ENCODE measurements around the gene PROSER3. TPM values are rescaled to one million over a fixed set of nuclear protein-coding genes. Genes with fewer than 3 reads are reported as not detected.

Gene PROSER3
- total and polyA plus RNA-seq, 2 of the 13 experiments (the other 11 are each of a cell fraction or from before 2014, with no cell fraction given), result 5.1 to 5.7 TPM

DNA sequence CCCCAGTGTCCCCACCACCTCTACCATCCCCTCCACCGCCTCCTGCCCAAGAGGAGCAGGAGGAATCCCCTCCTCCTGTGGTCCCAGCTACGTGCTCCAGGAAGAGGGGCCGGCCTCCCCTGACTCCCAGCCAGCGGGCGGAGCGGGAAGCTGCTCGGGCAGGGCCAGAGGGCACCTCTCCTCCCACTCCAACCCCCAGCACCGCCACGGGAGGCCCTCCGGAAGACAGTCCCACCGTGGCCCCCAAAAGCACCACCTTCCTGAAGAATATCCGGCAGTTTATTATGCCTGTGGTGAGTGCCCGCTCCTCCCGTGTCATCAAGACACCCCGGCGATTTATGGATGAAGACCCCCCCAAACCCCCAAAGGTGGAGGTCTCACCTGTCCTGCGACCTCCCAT, 37.3 kb upstream of the PROSER3 start:
- DNase-seq (ENCODE audit: low spot score) (no peak), ATAC-seq (no peak), FAIRE-seq (no peak)
- no peak for TF ChIP-seq HIVEP1 (CRISPR knock-in tag; IDR thresholded peaks at IDR 0.05)
- TF ChIP-seq ZNF430 (CRISPR knock-in tag; IDR thresholded peaks at IDR 0.05), result no peak
- peak; percentile 3 for TF ChIP-seq HNRNPLL (IDR thresholded peaks at IDR 0.05; ENCODE audit: low read depth, low read length, poor library complexity, severe bottlenecking)
- no peak for TF ChIP-seq GTF3A (CRISPR knock-in tag; conservative IDR thresholded peaks at IDR 0.05)
- Histone ChIP-seq H3K4me2 (ENCODE audit: low read depth, low read length) (no peak overlapping the region), H4K20me1 (ENCODE audit: insufficient read depth, low read length) (peaks cover 8% of the 10 kb centered on the region), H3K27me3 (ENCODE audit: control insufficient read depth in 1 of 2, insufficient read depth in 2 of 2, low read length in 2 of 2) (no peaks in the 10 kb centered on the region), H3K27ac (ENCODE audit: extremely low read length, insufficient read depth, low read length) (no peak overlapping the region), H3K9me3 (ENCODE audit: low read length) (no peaks in the 10 kb centered on the region), H3K79me2 (ENCODE audit: insufficient read depth, low read length) (peaks cover 21% of the 10 kb centered on the region), H3K4me1 (ENCODE audit: insufficient read depth, low read length) (peaks cover 17% of the 10 kb centered on the region), H3K9ac (ENCODE audit: insufficient read depth, low read depth, low read length) (no peak overlapping the region), H3K36me3 (replicated peaks in 1 of 2; ENCODE audit: control insufficient read depth in 1 of 2, insufficient read depth in 2 of 2, low read length in 2 of 2) (peaks cover 29 to 51% of the 10 kb centered on the region in 2 experiments), H2AFZ (ENCODE audit: low read length) (no peak overlapping the region), H3K4me3 (replicated peaks in 1 of 3; ENCODE audit: insufficient read depth in 1 of 3, low read depth in 2 of 3, low read length in 3 of 3) (no peak overlapping the region)
- intact Hi-C loops (cut with micrococcal nuclease; ENCODE audit: unreplicated experiment) (no loop called here), in situ Hi-C loops (cut with HindIII; ENCODE audit: extremely low pct_ligation_motif_present, low pct_unique_long_range_greater_than_20kb) (no loop called here)
- POLR2A ChIA-PET, result interaction anchor here (4.6 kb wide), 1 partner anchor 18 kb away, joined by 69 read pairs; no protein-coding TSS in a partner anchor
- over 99% methylated on average over 17 of the region's 17 CpGs for WGBS (ENCODE audit: low lambda C conversion rate)
- CTCF ChIA-PET (ENCODE audit: low intra/inter-chr PET ratio, low total read pairs), result no interaction called here
- BruUV-seq (replicated peaks), result no TSS peak

DNA sequence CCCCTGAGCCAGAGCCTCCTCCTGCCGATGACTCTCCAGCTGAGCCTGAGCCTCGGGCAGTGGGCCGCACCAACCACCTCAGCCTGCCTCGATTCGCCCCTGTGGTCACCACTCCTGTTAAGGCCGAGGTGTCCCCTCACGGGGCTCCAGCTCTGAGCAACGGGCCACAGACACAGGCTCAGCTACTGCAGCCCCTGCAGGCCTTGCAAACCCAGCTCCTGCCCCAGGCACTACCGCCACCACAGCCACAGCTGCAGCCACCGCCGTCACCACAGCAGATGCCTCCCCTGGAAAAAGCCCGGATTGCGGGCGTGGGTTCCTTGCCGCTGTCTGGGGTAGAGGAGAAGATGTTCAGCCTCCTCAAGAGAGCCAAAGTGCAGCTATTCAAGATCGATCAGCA, 36.6 kb upstream of the PROSER3 start:
- FAIRE-seq (no peak), ATAC-seq (no peak), DNase-seq (ENCODE audit: low spot score) (no peak)
- Histone ChIP-seq H3K4me1 (ENCODE audit: insufficient read depth, low read length) (peaks cover 10% of the 10 kb centered on the region), H3K36me3 (replicated peaks in 1 of 2; ENCODE audit: control insufficient read depth in 1 of 2, insufficient read depth in 2 of 2, low read length in 2 of 2) (peaks cover 36 to 58% of the 10 kb centered on the region in 2 experiments), H3K4me2 (ENCODE audit: low read depth, low read length) (no peak overlapping the region), H3K9me3 (ENCODE audit: low read length) (no peaks in the 10 kb centered on the region), H3K27ac (ENCODE audit: extremely low read length, insufficient read depth, low read length) (no peak overlapping the region), H3K27me3 (ENCODE audit: control insufficient read depth in 1 of 2, insufficient read depth in 2 of 2, low read length in 2 of 2) (no peaks in the 10 kb centered on the region), H3K4me3 (replicated peaks in 1 of 3; ENCODE audit: insufficient read depth in 1 of 3, low read depth in 2 of 3, low read length in 3 of 3) (no peak overlapping the region), H3K79me2 (ENCODE audit: insufficient read depth, low read length) (peaks cover 21% of the 10 kb centered on the region), H2AFZ (ENCODE audit: low read length) (no peak overlapping the region), H3K9ac (ENCODE audit: insufficient read depth, low read depth, low read length) (no peak overlapping the region), H4K20me1 (ENCODE audit: insufficient read depth, low read length) (peaks cover 8% of the 10 kb centered on the region)
- in situ Hi-C loops (cut with HindIII; ENCODE audit: extremely low pct_ligation_motif_present, low pct_unique_long_range_greater_than_20kb), result no loop called here
- ChIA-PET CTCF (ENCODE audit: low intra/inter-chr PET ratio, low total read pairs) (no interaction called here), POLR2A (interaction anchor here (4.6 kb wide), 1 partner anchor 18 kb away, joined by 69 read pairs; no protein-coding TSS in a partner anchor)
- TF ChIP-seq XBP1 (CRISPR knock-in tag; IDR thresholded peaks at IDR 0.05) (no peak), BCL6 (CRISPR knock-in tag; IDR thresholded peaks at IDR 0.05) (no peak), AGO2 (optimal IDR thresholded peaks at IDR 0.05; ENCODE audit: low read depth, low read length) (peak; percentile 62), ATF7-NPFF (CRISPR knock-in tag; IDR thresholded peaks at IDR 0.05; ENCODE audit: low read depth) (no peak), POLR2A (IDR thresholded peaks at IDR 0.05; ENCODE audit: insufficient read depth in 1 of 2, low read depth in 2 of 2, low read length in 2 of 2) (no peak), ZNF207 (IDR thresholded peaks at IDR 0.05; ENCODE audit: borderline replicate concordance) (no peak), RBFOX2 (IDR thresholded peaks at IDR 0.05; ENCODE audit: low read depth, low read length) (peak; percentile 68), ZFP90 (CRISPR knock-in tag; IDR thresholded peaks at IDR 0.05; ENCODE audit: borderline replicate concordance) (no peak), ETV5 (CRISPR knock-in tag; IDR thresholded peaks at IDR 0.05; ENCODE audit: borderline replicate concordance) (no peak), ZNF550 (CRISPR knock-in tag; IDR thresholded peaks at IDR 0.05; ENCODE audit: borderline replicate concordance) (no peak), HOXA9 (CRISPR knock-in tag; IDR thresholded peaks at IDR 0.05; ENCODE audit: borderline replicate concordance) (no peak), IKZF1 (IDR thresholded peaks at IDR 0.05) (no peak)
- TF ChIP-seq, protein P1, sequence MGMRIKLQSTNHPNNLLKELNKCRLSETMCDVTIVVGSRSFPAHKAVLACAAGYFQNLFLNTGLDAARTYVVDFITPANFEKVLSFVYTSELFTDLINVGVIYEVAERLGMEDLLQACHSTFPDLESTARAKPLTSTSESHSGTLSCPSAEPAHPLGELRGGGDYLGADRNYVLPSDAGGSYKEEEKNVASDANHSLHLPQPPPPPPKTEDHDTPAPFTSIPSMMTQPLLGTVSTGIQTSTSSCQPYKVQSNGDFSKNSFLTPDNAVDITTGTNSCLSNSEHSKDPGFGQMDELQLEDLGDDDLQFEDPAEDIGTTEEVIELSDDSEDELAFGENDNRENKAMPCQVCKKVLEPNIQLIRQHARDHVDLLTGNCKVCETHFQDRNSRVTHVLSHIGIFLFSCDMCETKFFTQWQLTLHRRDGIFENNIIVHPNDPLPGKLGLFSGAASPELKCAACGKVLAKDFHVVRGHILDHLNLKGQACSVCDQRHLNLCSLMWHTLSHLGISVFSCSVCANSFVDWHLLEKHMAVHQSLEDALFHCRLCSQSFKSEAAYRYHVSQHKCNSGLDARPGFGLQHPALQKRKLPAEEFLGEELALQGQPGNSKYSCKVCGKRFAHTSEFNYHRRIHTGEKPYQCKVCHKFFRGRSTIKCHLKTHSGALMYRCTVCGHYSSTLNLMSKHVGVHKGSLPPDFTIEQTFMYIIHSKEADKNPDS (CRISPR knock-in tag; IDR thresholded peaks at IDR 0.05), result no peak
- 98% methylated on average over 10 of the region's 16 CpGs for WGBS (ENCODE audit: low lambda C conversion rate)
- intact Hi-C loops (cut with micrococcal nuclease; ENCODE audit: unreplicated experiment), result no loop called here
- BruUV-seq (replicated peaks), result no TSS peak

Data from HepG2 (cell line).